RWPE2 (cell line): ENCODE measurements around the gene TMPRSS2.

Experiments
- ATAC-seq: fragments of 200-7000 bp; cut with Tn5 transposase; 3 replicates; pipeline ENCODE4 v1.9.1; 2021; ENCODE audit warnings: low read depth
- DNase-seq: peaks from one replicate; pipeline ENCODE4 v3.0.0-alpha.2; 2020; ENCODE audit warnings: low spot score
- H3K27ac ChIP-seq: fragments of 450-650 bp; 2 replicates; pipeline ENCODE4 v1.5.1; 2017; ENCODE audit warnings: mild to moderate bottlenecking; ENCODE audit not compliant: poor library complexity, severe bottlenecking
- H3K27me3 ChIP-seq: fragments of 250-450 bp; sonication (Bioruptor Pico); 2 replicates; pipeline ENCODE4 v1.5.1; 2021; ENCODE audit warnings: mild to moderate bottlenecking, moderate library complexity; ENCODE audit not compliant: insufficient read depth, poor library complexity, severe bottlenecking
- H3K36me3 ChIP-seq: fragments of 250-450 bp; sonication (Bioruptor Pico); 2 replicates; pipeline ENCODE4 v1.5.1; 2020; ENCODE audit warnings: low read depth, mild to moderate bottlenecking, moderate library complexity
- H3K4me1 ChIP-seq: fragments of 250-450 bp; sonication (Bioruptor Pico); 2 replicates; pipeline ENCODE4 v1.5.1; 2021; ENCODE audit warnings: mild to moderate bottlenecking, moderate library complexity; ENCODE audit not compliant: insufficient read depth, poor library complexity, severe bottlenecking
- H3K4me3 ChIP-seq: fragments of 250-450 bp; sonication (Bioruptor Pico); 2 replicates; pipeline ENCODE4 v1.5.1; 2021; ENCODE audit warnings: mild to moderate bottlenecking, moderate library complexity; ENCODE audit not compliant: severe bottlenecking
- H3K9me3 ChIP-seq: fragments of 250-450 bp; sonication (Bioruptor Pico); 2 replicates; pipeline ENCODE4 v1.5.1; 2021; ENCODE audit warnings: mild to moderate bottlenecking, moderate library complexity; ENCODE audit not compliant: severe bottlenecking
- CTCF ChIP-seq: fragments of 450-650 bp; IDR thresholded peaks from one replicate; pipeline ENCODE4 v1.5.1; 2017; ENCODE audit warnings: mild to moderate bottlenecking, moderate library complexity; ENCODE audit not compliant: poor library complexity, severe bottlenecking

Gene TMPRSS2

GRCh38 chr21:41488080-41488479, 19.9 kb downstream of the TMPRSS2 start:
- Histone ChIP-seq H3K9me3 (no peaks in the 10 kb centered on the region), H3K36me3 (no peaks in the 10 kb centered on the region), H3K27ac (no peak overlapping the region), H3K4me3 (no peak overlapping the region), H3K4me1 (no peaks in the 10 kb centered on the region), H3K27me3 (no peaks in the 10 kb centered on the region)
- DNase-seq (no peak), ATAC-seq (no peak)
- TF ChIP-seq CTCF: no peak

GRCh38 chr21:41487082-41487481, 20.9 kb downstream of the TMPRSS2 start:
- no peak for ATAC-seq
- TF ChIP-seq CTCF: no peak

DNA sequence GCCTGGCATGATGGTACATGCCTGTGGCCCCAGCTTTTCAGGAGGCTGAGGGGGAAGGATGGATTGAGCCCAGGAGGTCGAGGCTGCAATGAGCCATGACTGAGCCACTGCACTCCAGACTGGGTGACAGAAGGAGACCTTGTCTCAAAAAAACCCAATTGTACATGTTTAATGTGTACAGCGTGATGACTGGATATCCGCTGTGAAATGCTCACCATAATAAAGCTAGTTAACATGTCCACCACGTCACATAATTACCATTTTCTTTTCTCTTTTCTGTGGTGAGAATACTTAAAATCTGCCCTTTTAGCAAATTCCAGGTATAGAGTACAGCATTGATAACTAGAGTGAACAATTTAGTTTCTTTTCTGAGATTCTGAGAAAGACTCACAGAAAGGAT, 24.0 kb downstream of the TMPRSS2 start:
- TF ChIP-seq CTCF: no peak
- no peak overlapping the region for H3K4me3 ChIP-seq
- no peaks in the 10 kb centered on the region for H3K27me3 ChIP-seq
- no peak for ATAC-seq
- no peak for DNase-seq
- H3K36me3 ChIP-seq: no peaks in the 10 kb centered on the region
- H3K4me1 ChIP-seq: no peaks in the 10 kb centered on the region
- H3K9me3 ChIP-seq: no peaks in the 10 kb centered on the region
- no peak overlapping the region for H3K27ac ChIP-seq

More at GRCh38 chr21:41487082-41487481, 20.9 kb downstream of the TMPRSS2 start:
- Histone ChIP-seq H3K4me3 (no peak overlapping the region), H3K9me3 (no peaks in the 10 kb centered on the region), H3K4me1 (no peaks in the 10 kb centered on the region), H3K27ac (no peak overlapping the region), H3K36me3 (no peaks in the 10 kb centered on the region), H3K27me3 (no peaks in the 10 kb centered on the region)
- DNase-seq: no peak

GRCh38 chr21:41483415-41483814, 24.5 kb downstream of the TMPRSS2 start:
- Histone ChIP-seq H3K4me3 (no peak overlapping the region), H3K27ac (no peak overlapping the region), H3K4me1 (no peaks in the 10 kb centered on the region), H3K9me3 (no peaks in the 10 kb centered on the region), H3K36me3 (no peaks in the 10 kb centered on the region), H3K27me3 (no peaks in the 10 kb centered on the region)
- DNase-seq (no peak), ATAC-seq (no peak)
- TF ChIP-seq CTCF: no peak

GRCh38 chr21:41482980-41483379, 25.0 kb downstream of the TMPRSS2 start:
- no peak for TF ChIP-seq CTCF
- no peaks in the 10 kb centered on the region for H3K27me3 ChIP-seq
- no peak overlapping the region for H3K4me3 ChIP-seq
- H3K9me3 ChIP-seq: no peaks in the 10 kb centered on the region
- no peak overlapping the region for H3K27ac ChIP-seq
- H3K36me3 ChIP-seq: no peaks in the 10 kb centered on the region
- no peaks in the 10 kb centered on the region for H3K4me1 ChIP-seq
- ATAC-seq (no peak), DNase-seq (no peak)
